Pulmonary artery endothelial cell (primary cell): ENCODE results near the gene LPAR3. TPM values are rescaled to one million over a fixed set of nuclear protein-coding genes. Genes with fewer than 3 reads are reported as not detected.

ENCODE experiments used
- DNase-seq: peaks from one replicate; pipeline ENCODE4 v3.0.0-alpha.2; 2011; ENCODE audit warnings: low read depth, low spot score
- total RNA-seq: library from RNA; depleted of rRNA; stranded (reverse); fragments of >200 nt; gene quantifications from 2 replicates; pipeline ENCODE4 v1.2.3, GENCODE V29; 2014

LPAR3 gene
- total RNA-seq, 1 donor from 2014 or later: not detected

GRCh38 chr1:84833194-84833593 is 59.8 kb downstream of the LPAR3 start:
- no peak for DNase-seq

GRCh38 chr1:84830136-84830535 is 62.9 kb downstream of the LPAR3 start:
- no peak for DNase-seq

- DNase-seq: no peak
Measured at GRCh38 chr1:84827976-84828375, 65.0 kb downstream of the LPAR3 start.

GRCh38 chr1:84827555-84827954 is 65.5 kb downstream of the LPAR3 start:
- DNase-seq: no peak

GRCh38 chr1:84825161-84825560 is 67.8 kb downstream of the LPAR3 start:
- DNase-seq: no peak

GRCh38 chr1:84823991-84824390 is 69.0 kb downstream of the LPAR3 start:
- DNase-seq: no peak

- no peak for DNase-seq
Measured at GRCh38 chr1:84823511-84823910, 69.5 kb downstream of the LPAR3 start.

GRCh38 chr1:84810343-84810742 is 82.7 kb downstream of the LPAR3 start:
- DNase-seq: no peak

GRCh38 chr1:84809023-84809422 is 84.0 kb downstream of the LPAR3 start:
- no peak for DNase-seq

- DNase-seq: no peak
Measured at GRCh38 chr1:84803604-84804003, 89.4 kb downstream of the LPAR3 start.

- no peak for DNase-seq
Measured at GRCh38 chr1:84802567-84803232, 90.3 kb downstream of the LPAR3 start.

GRCh38 chr1:84800090-84801073 is 92.6 kb downstream of the LPAR3 start:
- no peak for DNase-seq

- DNase-seq: no peak
Measured at GRCh38 chr1:84797603-84798002, 95.4 kb downstream of the LPAR3 start.

- no peak for DNase-seq
Measured at GRCh38 chr1:84795966-84796600, 96.9 kb downstream of the LPAR3 start.

GRCh38 chr1:84795213-84795612 is 97.8 kb downstream of the LPAR3 start:
- DNase-seq: no peak

GRCh38 chr1:84792421-84792820 is 100.6 kb downstream of the LPAR3 start:
- DNase-seq: no peak

- no peak for DNase-seq
Measured at GRCh38 chr1:84789014-84789413, 104.0 kb downstream of the LPAR3 start.

GRCh38 chr1:84785271-84786036 is 107.6 kb downstream of the LPAR3 start:
- DNase-seq: no peak

GRCh38 chr1:84782881-84783280 is 110.1 kb downstream of the LPAR3 start:
- no peak for DNase-seq

- DNase-seq: no peak
Measured at GRCh38 chr1:84781946-84782771, 110.8 kb downstream of the LPAR3 start.
